IMR-90 (cell line): ENCODE data around the gene NCR1. TPM values are rescaled to one million over a fixed set of nuclear protein-coding genes. Genes with fewer than 3 reads are reported as not detected.

Source experiments
- ATAC-seq: fragments of 200-7000 bp; cut with Tn5 transposase; 2 replicates; pipeline ENCODE4 v1.9.1; 2020; ENCODE audit warnings: low read depth, mild to moderate bottlenecking, moderate library complexity
- BruUV-seq: library from RNA; stranded (reverse); fragments of 400-500 nt; replicated peaks from 2 replicates; lab custom pipeline; 2021; lab: Mats Ljungman, UMichigan
- CTCF ChIA-PET: fragments of 300-600 bp; formaldehyde crosslinking; extraction: SDS; loops from one replicate; lab custom pipeline; 2021; ENCODE audit warnings: antibody characterized with exemption; lab: Yijun Ruan, JAX
- POLR2A ChIA-PET: fragments of 300-600 bp; sonication (Branson Sonifier 250); formaldehyde crosslinking; loops from one replicate; lab custom pipeline; 2022; ENCODE audit warnings: antibody characterized with exemption; ENCODE audit not compliant: unreplicated experiment; lab: Charles Lee
- DNase-seq: peaks from one replicate; pipeline ENCODE4 v3.0.0; 2013
- H2AFZ ChIP-seq: replicated peaks from 2 replicates; pipeline ENCODE3; 2013; ENCODE audit warnings: low read length, mild to moderate bottlenecking; ENCODE audit not compliant: poor library complexity
- H2AK5ac ChIP-seq: 2 replicates; pipeline ENCODE4 v1.6.1; 2013; ENCODE audit warnings: low read depth, low read length, inconsistent platforms
- H2AK9ac ChIP-seq: replicated peaks from 2 replicates; pipeline ENCODE3; 2013; ENCODE audit warnings: mild to moderate bottlenecking, low read depth, low read length, moderate library complexity; ENCODE audit not compliant: poor library complexity
- H2BK120ac ChIP-seq: 2 replicates; pipeline ENCODE4 v1.6.1; 2013; ENCODE audit warnings: low read depth, low read length, inconsistent platforms
- H2BK15ac ChIP-seq: 3 replicates; pipeline ENCODE4 v1.6.1; 2013; ENCODE audit warnings: low read depth, low read length, inconsistent platforms
- H2BK20ac ChIP-seq: 2 replicates; pipeline ENCODE4 v1.6.1; 2013; ENCODE audit warnings: low read depth, mild to moderate bottlenecking, inconsistent platforms, low read length, moderate library complexity
- H2BK5ac ChIP-seq: 2 replicates; pipeline ENCODE4 v1.6.1; 2013; ENCODE audit warnings: mild to moderate bottlenecking, low read depth, low read length, inconsistent platforms; ENCODE audit not compliant: poor library complexity, severe bottlenecking
- H3K14ac ChIP-seq: replicated peaks from 2 replicates; pipeline ENCODE4 v1.6.1; 2013; ENCODE audit warnings: low read depth, low read length, inconsistent platforms
- H3K18ac ChIP-seq: 2 replicates; pipeline ENCODE4 v1.6.1; 2013; ENCODE audit warnings: low read depth, low read length, control low read depth
- H3K23ac ChIP-seq: 2 replicates; pipeline ENCODE4 v1.6.1; 2013; ENCODE audit warnings: low read depth, low read length, inconsistent platforms
- H3K27ac ChIP-seq: 2 replicates; pipeline ENCODE4 v1.5.1; 2013; ENCODE audit warnings: mild to moderate bottlenecking, control low read depth, low read length; ENCODE audit not compliant: insufficient read depth
- H3K27me3 ChIP-seq: 2 replicates; pipeline ENCODE4 v1.6.1; 2013; ENCODE audit warnings: low read length; ENCODE audit not compliant: control insufficient read depth, insufficient read depth
- H3K36me3 ChIP-seq: 2 replicates; pipeline ENCODE4 v1.6.1; 2013; ENCODE audit warnings: low read length, mixed read lengths; ENCODE audit not compliant: control insufficient read depth, insufficient read depth
- H3K4ac ChIP-seq: 2 replicates; pipeline ENCODE4 v1.6.1; 2013; ENCODE audit warnings: low read depth, low read length, inconsistent platforms
- H3K4me1 ChIP-seq: 2 replicates; pipeline ENCODE4 v1.6.1; 2013; ENCODE audit warnings: low read length, mixed read lengths; ENCODE audit not compliant: control insufficient read depth, insufficient read depth
- H3K4me2 ChIP-seq: 2 replicates; pipeline ENCODE4 v1.6.1; 2013; ENCODE audit warnings: low read depth, mild to moderate bottlenecking, control low read depth, low read length, moderate library complexity
- H3K4me3 ChIP-seq: 2 replicates; pipeline ENCODE4 v1.5.1; 2013; ENCODE audit warnings: low read depth, mild to moderate bottlenecking, control low read depth, low read length, moderate library complexity; ENCODE audit not compliant: insufficient read depth
- H3K56ac ChIP-seq: 2 replicates; pipeline ENCODE4 v1.6.1; 2013; ENCODE audit warnings: low read length, inconsistent platforms; ENCODE audit not compliant: insufficient read depth; ENCODE audit errors: extremely low read depth
- H3K79me1 ChIP-seq, 2 experiments: 2 replicates each; pipeline ENCODE4 v1.6.1; 2013; ENCODE audit warnings: low read length in 2 of 2, inconsistent platforms in 1 of 2, low read depth in 1 of 2
- H3K9ac ChIP-seq: 2 replicates; pipeline ENCODE4 v1.6.1; 2013; ENCODE audit warnings: low read depth, low read length, control low read depth
- H3K9me1 ChIP-seq: 2 replicates; pipeline ENCODE4 v1.6.1; 2013; ENCODE audit warnings: low read length, inconsistent platforms; ENCODE audit not compliant: insufficient read depth
- H3K9me3 ChIP-seq: 2 replicates; pipeline ENCODE4 v1.6.1; 2013; ENCODE audit warnings: low read length; ENCODE audit not compliant: control insufficient read depth, insufficient read depth
- H4K20me1 ChIP-seq: 2 replicates; pipeline ENCODE4 v1.6.1; 2013; ENCODE audit warnings: low read length, inconsistent platforms; ENCODE audit not compliant: insufficient read depth
- H4K5ac ChIP-seq: 2 replicates; pipeline ENCODE4 v1.6.1; 2013; ENCODE audit warnings: mild to moderate bottlenecking, low read depth, low read length, control low read depth
- H4K8ac ChIP-seq, 2 experiments: 2 replicates each; pipeline ENCODE4 v1.6.1; 2013; ENCODE audit warnings: low read depth in 2 of 2, low read length in 2 of 2, control low read depth in 1 of 2, inconsistent platforms in 1 of 2
- H4K91ac ChIP-seq: 2 replicates; pipeline ENCODE4 v1.6.1; 2013; ENCODE audit warnings: low read depth, low read length, inconsistent platforms; ENCODE audit not compliant: insufficient read depth
- BHLHE40 ChIP-seq: fragments of 150-350 bp; IDR thresholded peaks from 2 replicates; pipeline ENCODE4 v1.6.1; 2016; ENCODE audit warnings: mild to moderate bottlenecking, low read depth, low read length
- FOS ChIP-seq: fragments of 150-350 bp; IDR thresholded peaks from 2 replicates; pipeline ENCODE4 v1.6.1; 2016; ENCODE audit warnings: low read depth, low read length
- MAFK ChIP-seq: IDR thresholded peaks from 2 replicates; pipeline ENCODE4 v1.6.1; 2012; ENCODE audit warnings: low read depth, low read length, improper control_type of control experiment
- MXI1 ChIP-seq: IDR thresholded peaks from 2 replicates; pipeline ENCODE4 v1.6.1; 2012; ENCODE audit warnings: low read depth, mild to moderate bottlenecking, low read length, moderate library complexity, borderline replicate concordance
- NFE2L2 ChIP-seq: fragments of 150-350 bp; IDR thresholded peaks from 2 replicates; pipeline ENCODE4 v1.6.1; 2016; ENCODE audit warnings: low read depth, mild to moderate bottlenecking, low read length
- SMC3 ChIP-seq: fragments of 150-350 bp; IDR thresholded peaks from 2 replicates; pipeline ENCODE4 v1.6.1; 2016; ENCODE audit warnings: low read depth, mild to moderate bottlenecking, antibody characterized with exemption, low read length, moderate library complexity
- USF2 ChIP-seq: fragments of 150-350 bp; IDR thresholded peaks from 2 replicates; pipeline ENCODE4 v1.6.1; 2017; ENCODE audit warnings: mild to moderate bottlenecking, antibody characterized with exemption, low read length, low read depth
- WGBS, 2 experiments: methylation state at CpG; one replicate each; pipeline versions ENCODE4 v1.1.5 to v1.1.7; 2013; ENCODE audit warnings: missing lambda C conversion rate in 2 of 2; ENCODE audit not compliant: insufficient read length in 1 of 2; ENCODE audit errors: extremely low coverage in 2 of 2; 5-methylcytosine and 5-hydroxymethylcytosine counted together
- dilution Hi-C: fragments of 300-500 bp; cut with HindIII; formaldehyde crosslinking; loops from one replicate; pipeline ENCODE4 v1.14.3; 2018; ENCODE audit warnings: low sequenced_read_pairs; ENCODE audit not compliant: unreplicated experiment
- in situ Hi-C: fragments of 300-500 bp; cut with MboI; formaldehyde crosslinking; loops from 3 replicates; pipeline ENCODE4 v1.14.3; 2019; ENCODE audit warnings: low sequenced_read_pairs, inconsistent platforms, mixed read lengths
- intact Hi-C: fragments of 100-400 bp; cut with micrococcal nuclease; formaldehyde crosslinking; loops from 2 replicates; pipeline ENCODE4 v1.10.0; 2022
- polyA plus RNA-seq, 3 experiments: library from polyadenylated mRNA; depleted of rRNA; stranded (reverse); fragments of >200 nt; gene quantifications; 2 replicates each; pipeline ENCODE4 v1.2.3, GENCODE V29; 2012; ENCODE audit warnings: low replicate concordance in 1 of 3
- total RNA-seq: library from RNA; depleted of rRNA; stranded (reverse); fragments of >200 nt; gene quantifications from 2 replicates; pipeline ENCODE4 v1.2.3, GENCODE V29; 2012

NCR1 gene
- total and polyA plus RNA-seq, 2 of the 4 experiments (the other 2 are of a cell fraction) = not detected

- Histone ChIP-seq H3K79me1 (no peaks in the 10 kb centered on the region), H3K4me3 (no peak overlapping the region), H2BK20ac (no peak overlapping the region), H2BK15ac (no peak overlapping the region), H4K5ac (no peak overlapping the region), H3K4ac (no peak overlapping the region), H4K91ac (no peak overlapping the region), H3K14ac (no peak overlapping the region), H3K9me3 (peaks cover 27% of the 10 kb centered on the region), H3K23ac (no peak overlapping the region), H2BK5ac (no peak overlapping the region), H3K9ac (no peak overlapping the region), H2AFZ (no peak overlapping the region), H3K27ac (no peak overlapping the region), H2AK9ac (no peak overlapping the region), H3K56ac (no peak overlapping the region), H3K9me1 (no peaks in the 10 kb centered on the region), H3K27me3 (no peaks in the 10 kb centered on the region), H4K20me1 (no peaks in the 10 kb centered on the region), H3K36me3 (no peaks in the 10 kb centered on the region), H4K8ac (no peak overlapping the region), H2AK5ac (no peak overlapping the region), H3K4me2 (no peak overlapping the region), H3K4me1 (no peaks in the 10 kb centered on the region), H3K18ac (no peak overlapping the region), H2BK120ac (no peak overlapping the region)
- dilution Hi-C loops = no loop called here
- in situ Hi-C loops = no loop called here
- 100% methylated on average over 2 of the region's 10 CpGs; no CpG with 5 or more reads in 1 of the 2 experiments for WGBS, 2 experiments
- intact Hi-C loops = no loop called here
- no peak for DNase-seq
- no peak for ATAC-seq
- ChIA-PET POLR2A (no interaction called here), CTCF (no interaction called here)
- BruUV-seq = no TSS peak
- TF ChIP-seq USF2 (no peak), NFE2L2 (no peak), BHLHE40 (no peak), FOS (no peak), MAFK (no peak), SMC3 (no peak), MXI1 (no peak)
These were observed 17.7 kb upstream of the NCR1 start for GRCh38 chr19:54888239-54888638.
